CD4-positive, alpha-beta T cell (primary cell): ENCODE results near the gene C21orf58. TPM values are rescaled to one million over a fixed set of nuclear protein-coding genes. Genes with fewer than 3 reads are reported as not detected.

ENCODE experiments used
- ATAC-seq: fragments of 200-7000 bp; cut with Tn5 transposase; one replicate; pipeline ENCODE4 v1.10.0; 2022; ENCODE audit warnings: mild to moderate bottlenecking; ENCODE audit not compliant: poor library complexity
- CTCF ChIA-PET: fragments of 350-600 bp; sonication (Branson Sonifier 250); formaldehyde crosslinking; loops from one replicate; lab custom pipeline; 2021; ENCODE audit warnings: antibody characterized with exemption, inconsistent platforms; lab: Charles Lee
- POLR2A ChIA-PET: fragments of 350-600 bp; sonication (Branson Sonifier 250); formaldehyde crosslinking; loops from one replicate; lab custom pipeline; 2021; ENCODE audit warnings: antibody characterized with exemption, inconsistent platforms; lab: Charles Lee
- DNase-seq, 14 experiments: peaks; one replicate each; pipeline ENCODE4 v3.0.0-alpha.2; 2013 to 2020; ENCODE audit warnings: mixed read lengths in 2 of 14
- H3K27ac ChIP-seq, 2 donors: one replicate each; pipeline versions ENCODE4 v1.5.1 to v1.7.0; 2013; ENCODE audit warnings: low read length in 2 of 2, low read depth in 1 of 2, mild to moderate bottlenecking in 1 of 2
- H3K27me3 ChIP-seq, 2 experiments: 1 replicate in 1 of 2; 2 replicates in 1 of 2; pipeline versions ENCODE4 v1.6.1 to v1.7.0; 2013; ENCODE audit warnings: low read length in 2 of 2, control low read depth in 1 of 2, mild to moderate bottlenecking in 1 of 2, moderate library complexity in 1 of 2; ENCODE audit not compliant: insufficient read depth in 2 of 2, control insufficient read depth in 1 of 2
- H3K36me3 ChIP-seq: one replicate; pipeline ENCODE4 v1.6.1; 2013; ENCODE audit warnings: low read length, control low read depth; ENCODE audit not compliant: insufficient read depth
- H3K4me1 ChIP-seq: one replicate; pipeline ENCODE4 v1.6.1; 2013; ENCODE audit warnings: low read length, control low read depth; ENCODE audit not compliant: insufficient read depth
- H3K4me3 ChIP-seq: one replicate; pipeline ENCODE4 v1.5.1; 2013; ENCODE audit warnings: mild to moderate bottlenecking, low read length, moderate library complexity
- H3K9me3 ChIP-seq, 2 experiments: 1 replicate in 1 of 2; 2 replicates in 1 of 2; pipeline versions ENCODE4 v1.6.1 to v1.7.0; 2013; ENCODE audit warnings: low read length in 2 of 2, mild to moderate bottlenecking in 2 of 2, control low read depth in 1 of 2, moderate library complexity in 1 of 2; ENCODE audit not compliant: control insufficient read depth in 1 of 2, insufficient read depth in 1 of 2
- H3K27ac Mint-ChIP-seq: one replicate; pipeline ENCODE4 v1.8.0; 2020; ENCODE audit warnings: mixed read lengths
- H3K27me3 Mint-ChIP-seq: one replicate; pipeline ENCODE4 v1.8.0; 2021; ENCODE audit warnings: mixed read lengths
- H3K36me3 Mint-ChIP-seq: one replicate; pipeline ENCODE4 v1.8.0; 2021; ENCODE audit warnings: low read depth, mixed read lengths
- H3K4me1 Mint-ChIP-seq: one replicate; pipeline ENCODE4 v1.8.0; 2021; ENCODE audit warnings: low read depth, mixed read lengths
- H3K4me3 Mint-ChIP-seq: one replicate; pipeline ENCODE4 v1.8.0; 2020; ENCODE audit warnings: mild to moderate bottlenecking, mixed read lengths
- H3K9me3 Mint-ChIP-seq: one replicate; pipeline ENCODE4 v1.8.0; 2020; ENCODE audit warnings: mixed read lengths
- CTCF ChIP-seq: fragments of 200-600 bp; IDR thresholded peaks from one replicate; pipeline ENCODE4 v1.8.0; 2022; ENCODE audit warnings: antibody characterized with exemption, mild to moderate bottlenecking
- intact Hi-C, 2 experiments: fragments of 100-400 bp; cut with DNase I in 1 of 2; cut with micrococcal nuclease in 1 of 2; formaldehyde crosslinking; loops; one replicate each; pipeline versions ENCODE4 v1.15.1 to v1.9.0; 2023 to 2025; cut with DNase I, micrococcal nuclease
- total RNA-seq, 174 experiments: library from RNA in 2 of 174; stranded (reverse) in 2 of 174; gene quantifications; one replicate each; pipeline ENCODE4 v1.2.3 and lab custom pipeline; 2021 to 2026

The C21orf58 gene
- total RNA-seq, 2 experiments from 2014 or later: 2.0 to 2.8 TPM

GRCh38 chr21:46264690-46265144, 59.0 kb downstream of the C21orf58 start:
- Histone ChIP-seq H3K27me3 (no peaks in the 10 kb centered on the region), H3K9me3 (no peaks in the 10 kb centered on the region), H3K4me1 (peaks cover 4% of the 10 kb centered on the region), H3K36me3 (peaks cover 83% of the 10 kb centered on the region), H3K4me3 (no peak overlapping the region), H3K27ac (no peak overlapping the region)
- Mint-ChIP-seq H3K36me3 (peaks cover 73% of the 10 kb centered on the region), H3K9me3 (no peaks in the 10 kb centered on the region), H3K4me3 (no peak overlapping the region), H3K27ac (no peak overlapping the region), H3K4me1 (no peaks in the 10 kb centered on the region), H3K27me3 (no peaks in the 10 kb centered on the region)
- POLR2A ChIA-PET: no interaction called here
- TF ChIP-seq CTCF: no peak
- ATAC-seq (no peak), DNase-seq (no peak)
- intact Hi-C loops: no loop called here
- CTCF ChIA-PET: no interaction called here

- no peak overlapping the region for H3K4me3 ChIP-seq
- ATAC-seq (no peak), DNase-seq (no peak)
- no peak overlapping the region for H3K27ac Mint-ChIP-seq
- no peaks in the 10 kb centered on the region for H3K9me3 Mint-ChIP-seq
- H3K4me1 Mint-ChIP-seq: no peaks in the 10 kb centered on the region
- H3K27ac ChIP-seq: no peak overlapping the region
- no peaks in the 10 kb centered on the region for H3K27me3 Mint-ChIP-seq
- H3K36me3 Mint-ChIP-seq: peaks cover 73% of the 10 kb centered on the region
- H3K36me3 ChIP-seq: peaks cover 80% of the 10 kb centered on the region
- ChIA-PET CTCF (no interaction called here), POLR2A (no interaction called here)
- H3K27me3 ChIP-seq: no peaks in the 10 kb centered on the region
- H3K9me3 ChIP-seq: no peaks in the 10 kb centered on the region
- no peak overlapping the region for H3K4me3 Mint-ChIP-seq
- intact Hi-C loops: no loop called here
- peaks cover 4% of the 10 kb centered on the region for H3K4me1 ChIP-seq
- no peak for TF ChIP-seq CTCF
Measured at GRCh38 chr21:46264046-46264689, 59.5 kb downstream of the C21orf58 start.

GRCh38 chr21:46256501-46256994, 67.1 kb downstream of the C21orf58 start:
- Mint-ChIP-seq H3K9me3 (no peaks in the 10 kb centered on the region), H3K36me3 (peaks cover 95% of the 10 kb centered on the region), H3K27ac (no peak overlapping the region), H3K4me1 (peaks cover 25% of the 10 kb centered on the region), H3K4me3 (no peak overlapping the region), H3K27me3 (no peaks in the 10 kb centered on the region)
- Histone ChIP-seq H3K4me1 (peaks cover 18% of the 10 kb centered on the region), H3K27me3 (no peaks in the 10 kb centered on the region), H3K36me3 (peaks cover 88% of the 10 kb centered on the region), H3K9me3 (no peaks in the 10 kb centered on the region), H3K27ac (no peak overlapping the region), H3K4me3 (no peak overlapping the region)
- ChIA-PET CTCF (interaction anchor here (0.5 to 0.6 kb wide), 2 partner anchors 34 to 417 kb away, joined by 3 read pairs; no protein-coding TSS in a partner anchor), POLR2A (no interaction called here)
- ATAC-seq (no peak), DNase-seq (no peak)
- intact Hi-C loops: no loop called here
- no peak for TF ChIP-seq CTCF
